Endometrium (tissue), 2 donors: Measurements from ENCODE around the gene KCNE1.
"Not testable (repeated sequence)": the region's sequence is repeated elsewhere in the genome, so short reads cannot be mapped to it uniquely, and the experiment has no call there.

ENCODE experiments used
- FAIRE-seq: peaks from 2 replicates; lab custom pipeline; 2012; peaks lifted over from hg19 to GRCh38; lab: Jason Lieb, UNC
- donor health status: control.
- donor health status: control.

KCNE1 gene

DNA sequence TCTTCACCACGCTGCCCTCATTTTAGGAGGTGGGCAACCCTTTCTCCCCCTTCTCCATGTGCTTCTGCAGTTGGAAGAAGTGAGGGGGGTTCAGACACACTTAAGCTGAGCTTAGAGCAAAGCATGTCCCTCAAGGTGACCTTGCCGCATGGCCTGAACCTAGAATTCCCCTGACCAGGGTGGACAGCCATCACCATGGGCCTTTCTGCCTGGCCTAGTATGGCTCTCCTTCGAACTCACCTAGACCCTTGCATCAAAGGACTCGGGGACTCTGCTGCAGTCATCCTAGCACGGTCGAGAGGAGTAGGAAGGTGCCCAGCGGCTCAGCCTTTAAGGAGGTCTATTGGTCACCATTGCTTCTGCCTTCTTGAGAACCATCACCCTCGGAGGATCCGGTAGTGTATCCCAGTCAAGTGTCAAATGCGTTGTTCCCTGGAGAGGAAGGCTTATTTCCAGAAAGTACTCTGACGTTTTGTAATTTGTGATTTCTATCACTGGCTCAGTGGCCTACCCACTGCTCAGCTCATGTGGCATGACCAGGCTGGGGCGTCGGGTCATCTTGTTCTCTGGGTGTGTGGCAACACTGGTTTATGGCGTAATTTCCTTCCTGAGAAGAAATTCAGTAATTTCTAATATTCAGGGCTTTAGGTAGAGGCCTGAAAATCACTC, at the start of gene KCNE1:
TSS of gene KCNE1 (minus strand) at position 424 of the 669 bp plus-strand sequence. CDS start 62,576 bp downstream, outside the sequence.
- FAIRE-seq, result no peak

DNA sequence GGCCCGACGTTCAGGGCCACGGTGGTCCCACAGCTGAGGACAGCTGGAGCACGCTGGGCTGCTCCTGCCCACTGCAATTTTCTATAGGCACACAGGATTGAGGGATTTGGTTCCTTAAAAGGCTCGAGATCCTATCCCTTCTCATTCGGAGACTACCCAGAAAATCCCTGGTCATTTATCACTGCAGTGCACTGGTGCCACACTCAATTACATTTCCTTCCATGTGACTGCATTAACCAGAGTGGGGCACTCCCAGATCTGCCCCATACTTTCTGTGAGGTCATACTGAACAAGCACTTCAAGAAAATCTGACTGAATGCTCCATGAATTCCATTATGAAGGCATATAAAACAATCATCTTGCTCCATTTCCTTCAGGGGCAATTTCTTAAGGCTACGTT, 49.8 kb upstream of the KCNE1 start:
- no peak for FAIRE-seq

DNA sequence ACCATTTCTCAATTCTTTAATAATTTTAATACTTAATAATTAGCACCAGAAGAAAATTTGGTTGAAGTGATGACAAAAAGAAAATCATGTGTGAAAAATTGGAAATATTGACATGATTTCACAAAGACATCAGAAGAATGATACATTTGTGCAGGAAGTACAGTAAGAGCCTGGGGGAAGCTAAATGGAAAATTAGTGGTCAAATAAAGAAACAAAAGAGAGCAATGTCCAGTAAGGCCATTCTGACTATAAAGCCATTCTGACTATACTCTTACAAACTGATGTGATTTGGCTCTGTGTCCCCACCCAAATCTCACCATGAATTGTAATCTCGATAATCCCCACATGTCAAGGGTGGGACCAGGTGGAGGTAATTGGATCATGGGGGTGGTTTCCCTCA, 48.6 kb upstream of the KCNE1 start:
- FAIRE-seq, result no peak

DNA sequence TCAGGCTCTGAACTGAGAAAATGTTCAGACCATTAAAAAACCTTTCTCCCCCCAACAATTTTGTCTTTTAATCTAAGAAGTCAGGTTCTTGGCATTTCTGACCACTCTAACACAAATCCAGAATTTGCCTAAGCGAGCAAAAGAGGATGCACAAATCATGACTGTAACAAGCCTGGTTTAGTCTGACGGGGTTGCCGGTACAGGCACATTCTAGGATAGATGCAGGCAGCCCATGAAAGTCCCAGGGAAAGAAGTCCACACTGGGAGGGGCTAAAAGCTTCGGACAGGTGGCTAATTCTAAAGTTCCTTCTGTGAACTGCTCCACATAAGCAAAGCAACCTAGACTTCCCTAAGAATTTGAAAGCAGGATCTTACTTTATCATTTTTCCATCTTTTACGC, 48.0 kb upstream of the KCNE1 start:
- FAIRE-seq, result no peak

DNA sequence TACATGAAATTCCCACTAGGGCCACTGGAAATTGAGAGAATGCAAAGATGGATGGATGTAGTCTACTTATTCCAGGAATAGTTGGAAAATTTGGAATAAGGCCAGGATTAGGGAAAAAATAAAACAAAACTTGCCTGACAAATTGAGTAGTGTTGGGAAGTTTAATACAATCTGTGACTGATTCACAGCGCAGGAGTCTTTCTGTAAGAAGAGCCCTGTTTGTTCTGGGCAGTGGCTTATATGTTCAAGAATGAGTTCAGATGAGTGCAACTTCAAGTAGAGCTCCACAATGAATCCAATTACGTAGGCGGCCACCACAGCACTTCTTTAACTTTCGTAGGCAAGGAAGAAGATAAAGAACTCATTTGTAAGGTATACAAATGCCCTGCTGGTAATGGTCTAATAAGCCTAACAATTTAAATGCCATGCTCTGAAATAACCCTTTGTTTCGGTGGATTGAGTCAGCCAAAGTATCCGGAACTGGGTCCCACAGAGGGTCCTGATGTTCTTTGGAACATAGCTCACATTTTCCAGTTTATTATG, 47.1 kb upstream of the KCNE1 start:
- FAIRE-seq, result no peak

DNA sequence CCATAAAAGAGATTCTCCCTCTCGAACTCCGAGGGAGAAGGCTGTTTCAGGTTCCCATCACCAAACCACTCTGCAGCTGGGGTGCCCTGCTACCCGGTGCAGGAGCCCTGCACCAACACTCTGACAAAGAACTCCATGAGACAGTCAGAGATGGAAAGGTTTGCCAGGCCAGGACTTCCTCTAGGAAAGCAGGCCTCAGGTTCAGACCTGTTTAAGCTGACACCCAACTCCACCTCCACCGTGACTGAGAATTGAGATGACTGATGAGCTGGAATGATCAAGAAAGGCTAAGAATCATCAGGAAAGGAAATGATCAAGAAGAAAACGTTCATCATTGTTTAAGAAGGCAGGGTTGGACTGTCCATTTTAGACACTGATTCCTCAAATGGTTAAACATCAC, 46.2 kb upstream of the KCNE1 start:
- FAIRE-seq, result no peak

DNA sequence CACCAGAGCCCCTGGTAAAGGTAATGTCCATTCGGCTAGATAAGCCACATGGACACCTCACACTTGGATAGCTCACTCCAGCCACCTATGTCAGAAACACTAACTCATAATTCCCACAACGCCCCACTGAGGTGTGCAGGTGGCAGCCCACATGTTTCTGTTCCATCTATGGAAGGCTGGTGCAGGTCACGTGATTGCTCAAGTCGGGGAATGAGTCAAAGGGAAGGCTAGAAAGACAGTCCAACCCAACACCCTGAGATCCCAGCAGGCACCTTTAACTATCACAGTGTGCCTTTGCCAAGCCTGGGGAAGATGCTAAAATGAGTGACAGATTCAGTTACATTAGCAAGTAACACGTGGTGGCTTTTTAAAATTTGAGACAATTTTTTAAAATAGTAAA, 45.3 kb upstream of the KCNE1 start:
- no peak for FAIRE-seq

DNA sequence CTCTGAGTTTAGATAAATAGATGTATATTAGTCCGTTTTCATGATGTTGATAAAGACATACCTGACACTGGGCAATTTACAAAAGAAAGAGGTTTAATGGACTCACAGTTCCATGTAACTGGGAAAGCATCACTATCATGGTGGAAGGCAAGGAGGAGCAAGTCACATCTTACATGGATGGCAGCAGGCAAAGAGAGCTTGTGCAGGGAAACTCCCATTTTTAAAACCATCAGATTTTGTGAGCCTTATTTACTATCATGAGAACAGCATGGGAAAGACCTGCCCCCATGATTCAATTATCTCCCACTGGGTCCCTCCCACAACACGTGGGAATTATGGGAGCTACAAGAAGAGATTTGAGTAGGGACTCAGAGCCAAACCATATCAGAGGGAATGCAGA, 42.7 kb upstream of the KCNE1 start:
- not testable (repeated sequence) for FAIRE-seq

DNA sequence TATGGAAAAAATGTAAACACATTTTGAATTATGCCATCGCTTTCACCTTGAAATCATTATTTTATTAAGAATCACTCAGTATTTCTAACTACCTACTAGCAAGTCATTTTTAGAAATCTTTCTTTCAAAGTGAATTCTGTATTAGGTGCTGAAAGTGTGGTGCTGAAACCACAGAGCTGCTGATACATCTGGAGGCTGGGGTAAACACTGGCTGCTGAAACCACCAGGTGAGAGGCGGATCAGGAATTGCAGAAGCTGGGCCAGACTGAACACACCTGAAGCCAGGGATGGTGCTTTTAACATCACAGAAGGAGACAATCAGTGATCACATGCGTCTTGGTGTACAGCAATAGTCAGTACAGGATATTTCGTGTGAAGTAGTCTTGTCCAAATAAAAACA, 42.2 kb upstream of the KCNE1 start:
- no peak for FAIRE-seq

DNA sequence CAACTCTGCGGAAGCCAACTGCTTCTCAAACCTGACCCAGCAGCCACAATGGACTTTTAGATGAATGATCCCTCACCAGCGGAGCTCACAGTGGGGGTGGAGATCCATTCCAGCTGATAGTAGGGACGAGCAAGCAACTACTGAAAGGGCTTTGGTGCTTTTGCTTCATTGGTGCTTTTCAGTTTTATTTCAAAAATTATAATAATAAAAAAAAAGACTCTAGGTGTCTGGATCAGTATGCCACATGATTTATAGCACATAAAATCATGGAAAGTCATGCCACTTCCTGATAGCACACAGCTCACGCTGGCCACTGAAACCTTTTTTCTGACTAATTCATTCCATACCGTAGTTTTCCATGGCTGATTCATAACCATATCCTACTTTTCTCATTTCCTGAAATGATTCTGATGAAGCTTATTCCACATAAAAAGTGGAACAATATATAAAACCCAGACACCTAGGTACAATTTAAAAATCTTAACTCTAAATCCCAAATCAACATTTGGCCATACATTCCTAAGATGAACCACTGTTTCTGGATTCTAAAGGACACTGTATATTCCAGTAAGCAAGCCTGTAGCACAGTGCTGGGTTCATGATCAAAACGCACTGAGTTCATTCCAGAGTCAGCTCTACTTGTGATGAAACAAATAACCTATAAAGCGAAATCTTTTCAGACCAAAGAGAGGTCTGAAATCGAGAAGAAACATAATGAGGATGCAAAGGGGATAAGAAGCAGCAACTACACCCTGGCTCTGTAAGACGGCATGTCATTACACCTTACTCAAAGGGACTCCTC, 41.3 kb upstream of the KCNE1 start:
- no peak for FAIRE-seq

DNA sequence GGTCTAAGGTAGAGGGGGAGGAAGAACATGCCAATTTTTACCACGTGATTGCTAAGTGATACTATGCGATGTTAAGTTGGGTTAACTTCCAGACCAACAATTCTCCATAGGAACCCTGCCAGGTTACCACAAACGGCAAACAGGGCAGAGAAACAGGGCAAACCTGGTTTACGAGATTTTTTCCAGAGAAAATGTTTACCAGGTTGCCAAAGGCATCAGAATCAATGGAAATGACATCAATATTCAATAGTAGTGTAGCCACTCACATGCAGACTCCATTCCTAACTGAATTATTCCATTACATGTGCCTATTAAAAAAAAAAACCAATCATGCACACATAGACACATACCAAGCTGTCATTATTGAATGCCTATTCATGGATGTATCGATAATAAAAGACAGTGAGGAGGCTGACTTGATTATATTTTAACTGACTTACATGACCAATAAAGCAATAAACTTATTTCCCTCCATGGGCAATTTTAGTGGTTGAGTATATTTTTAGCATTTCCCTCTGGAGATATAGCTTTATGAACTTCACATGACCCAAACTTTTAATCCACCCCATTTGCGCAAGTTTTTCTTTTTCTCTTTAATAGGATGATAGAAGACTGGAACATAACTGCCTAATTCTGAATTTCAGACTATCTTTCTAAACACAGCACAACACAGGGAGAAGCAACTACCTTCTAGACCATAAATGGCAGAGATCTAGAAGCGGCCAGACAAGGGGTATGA, 40.5 kb upstream of the KCNE1 start:
- no peak for FAIRE-seq

DNA sequence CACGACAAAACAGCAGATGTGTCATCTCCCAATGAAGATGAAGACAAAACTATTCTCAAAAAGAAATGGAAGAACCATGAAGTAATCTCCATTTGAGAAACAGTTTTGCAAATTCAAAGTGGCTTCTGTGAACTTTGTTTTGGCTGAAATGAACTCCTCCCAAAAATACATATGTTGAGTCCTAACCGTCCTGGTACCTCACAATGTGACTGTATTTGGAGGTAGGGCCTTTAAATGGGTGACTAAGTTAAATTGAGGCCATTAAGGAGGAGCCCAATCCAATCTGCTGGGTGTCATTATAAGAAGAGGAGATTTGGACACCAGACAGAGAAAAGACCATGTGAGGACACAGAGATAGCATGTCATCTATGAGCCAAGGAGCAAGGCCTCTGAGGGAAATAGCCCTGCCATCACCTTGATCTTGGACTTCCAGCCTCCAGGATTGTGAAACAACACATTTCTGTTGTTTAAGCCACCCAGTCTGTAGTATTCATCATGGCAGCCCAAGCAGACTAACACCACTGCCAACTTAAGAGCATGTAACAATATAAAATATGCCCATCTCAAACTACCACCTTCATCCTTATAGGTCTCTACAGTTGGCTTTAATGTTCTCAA, 38.3 kb upstream of the KCNE1 start:
- FAIRE-seq, result no peak

DNA sequence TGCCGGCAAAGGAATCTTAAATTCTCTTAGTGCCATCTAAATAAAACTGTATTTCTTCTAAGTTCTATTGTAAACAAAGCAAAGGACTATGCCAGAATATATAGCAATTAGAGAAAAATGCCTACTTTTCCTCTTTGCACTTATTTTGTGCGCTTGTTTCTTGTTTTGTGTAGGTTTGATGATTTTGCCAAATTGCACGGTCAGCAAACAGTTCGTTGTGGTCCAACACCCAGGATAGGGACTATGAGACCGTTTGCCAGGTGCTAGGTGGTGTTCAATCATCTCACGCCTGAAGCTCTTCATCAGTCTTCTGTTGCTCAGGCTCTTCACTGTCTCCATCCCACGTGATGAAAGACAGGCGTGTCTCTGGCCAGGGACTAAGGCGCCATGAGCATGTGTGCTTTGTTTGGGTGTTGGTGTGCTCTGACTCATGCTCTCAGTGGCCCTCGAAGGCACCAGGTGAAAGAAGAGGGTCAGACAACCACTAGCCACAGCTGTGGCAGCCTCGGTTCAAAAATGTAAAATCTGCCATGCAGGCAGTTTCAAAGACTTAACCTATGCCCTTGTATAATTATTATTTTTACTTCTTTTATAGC, 36.9 kb upstream of the KCNE1 start:
- FAIRE-seq, result no peak

DNA sequence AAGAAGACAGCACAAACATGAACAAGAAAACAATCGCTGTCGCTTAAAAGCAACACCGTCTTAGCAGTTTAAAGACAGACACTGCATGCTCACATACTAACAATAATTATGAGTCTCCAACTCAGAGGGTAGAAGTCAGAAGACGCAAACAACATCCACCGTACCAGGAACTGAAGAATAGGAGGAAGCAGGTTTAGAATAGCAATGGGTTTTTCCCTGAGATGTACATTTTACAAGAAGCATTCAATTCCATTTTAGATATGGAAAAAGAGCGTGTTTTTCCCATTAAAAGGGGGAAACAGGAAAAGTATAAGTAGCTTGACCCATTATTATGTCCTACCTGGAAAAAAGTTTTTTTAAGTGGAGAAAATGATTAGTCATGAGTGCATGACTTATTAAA, 34.5 kb upstream of the KCNE1 start:
- FAIRE-seq, result no peak

DNA sequence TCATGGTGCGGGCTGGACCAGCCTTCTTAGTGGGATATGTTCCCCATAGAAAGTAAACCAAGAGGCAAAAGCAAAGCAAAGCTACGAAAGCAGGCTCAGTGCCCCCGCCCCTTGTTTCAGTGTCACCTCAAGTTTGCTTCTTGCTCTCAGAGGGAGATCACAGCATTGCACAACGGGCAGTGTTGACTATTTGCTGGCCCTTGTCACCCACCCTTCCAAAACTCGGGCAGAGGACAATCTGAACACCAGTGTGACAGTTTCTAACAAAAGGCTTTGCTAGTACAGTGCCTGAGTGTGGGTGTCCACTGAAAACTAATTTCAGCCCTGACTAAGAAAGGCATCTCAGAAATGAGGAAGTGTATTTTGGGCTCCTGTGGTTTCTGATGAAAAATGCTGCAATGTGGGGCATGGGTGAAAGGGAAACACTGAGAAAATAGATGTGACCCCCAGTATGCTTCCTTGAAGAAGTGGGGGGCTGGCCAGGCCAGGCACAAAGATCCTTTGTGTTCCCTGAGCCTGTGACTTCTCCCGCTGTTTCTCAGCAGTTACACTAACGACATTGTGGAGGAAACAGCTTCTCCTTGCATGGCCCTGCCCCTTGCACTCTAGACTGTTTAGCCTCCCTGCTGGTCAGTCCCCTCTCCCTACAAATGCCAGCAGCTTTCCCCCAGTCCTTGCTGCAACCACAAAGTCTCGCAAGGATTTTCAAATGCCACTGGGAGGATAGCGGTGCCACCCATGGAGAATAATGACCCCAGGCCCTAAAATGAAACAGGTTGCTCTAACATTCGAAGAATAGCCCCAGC, 33.3 kb upstream of the KCNE1 start:
- FAIRE-seq, result no peak

DNA sequence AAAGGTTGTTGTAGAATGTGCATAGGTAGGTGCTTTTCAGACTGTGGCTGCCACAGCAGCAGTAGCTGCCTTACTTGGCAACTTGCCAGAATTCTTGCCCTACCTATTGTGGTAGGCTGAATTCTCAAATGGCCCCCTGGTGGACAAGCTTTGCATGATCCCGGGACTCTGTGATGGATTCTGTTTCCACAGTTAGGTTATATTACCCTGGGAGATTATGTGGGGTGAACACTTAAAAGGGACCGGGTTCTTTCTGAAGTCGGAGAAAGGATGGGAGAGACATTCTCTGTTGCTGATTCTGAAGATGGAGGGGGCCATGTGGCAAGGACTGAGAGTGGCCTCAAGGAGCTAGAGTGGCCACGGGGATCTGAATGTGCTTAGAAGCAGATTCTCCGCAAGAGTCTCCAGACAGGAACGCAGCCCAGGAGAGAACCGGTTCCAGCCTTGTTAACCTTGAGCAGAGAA, 32.1 kb upstream of the KCNE1 start:
- no peak for FAIRE-seq

DNA sequence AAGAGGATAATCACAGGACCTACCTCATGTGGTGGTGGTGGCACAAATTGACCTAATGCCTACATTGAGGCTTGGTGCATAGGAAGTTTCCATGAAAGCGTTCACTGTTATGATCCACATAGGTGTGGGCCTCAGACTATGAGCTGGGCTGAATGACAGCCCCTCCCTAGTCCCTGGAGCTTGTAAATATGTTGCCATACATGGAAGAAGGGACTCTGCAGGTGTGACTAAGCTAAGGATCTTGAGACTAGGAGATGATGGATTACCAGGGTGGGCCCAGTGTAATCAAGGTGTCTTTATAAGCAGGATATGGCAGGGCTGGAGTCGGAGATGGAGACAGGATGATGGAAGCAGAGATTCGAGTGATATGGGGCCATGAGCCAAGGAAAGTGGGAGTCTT, 31.0 kb upstream of the KCNE1 start:
- FAIRE-seq, result no peak

DNA sequence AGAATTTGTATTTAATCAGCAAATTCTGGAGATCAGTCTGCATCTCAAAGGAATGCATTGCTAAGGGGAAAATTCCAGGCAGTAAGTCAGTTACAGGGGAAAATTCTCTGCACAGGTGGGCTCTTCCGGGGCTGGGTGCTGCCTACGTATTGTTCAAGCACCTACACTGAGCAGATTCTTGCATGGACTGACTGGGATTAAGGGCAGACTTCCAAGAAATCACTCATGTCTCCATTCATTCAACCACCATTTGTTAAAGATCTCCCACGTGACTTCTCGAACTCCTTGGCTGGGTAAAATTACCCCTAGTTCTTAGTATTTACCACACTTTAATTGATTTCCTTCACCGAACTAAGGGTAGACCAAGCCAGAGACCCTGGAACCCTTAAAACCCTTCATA, 28.2 kb upstream of the KCNE1 start:
- FAIRE-seq, result no peak

DNA sequence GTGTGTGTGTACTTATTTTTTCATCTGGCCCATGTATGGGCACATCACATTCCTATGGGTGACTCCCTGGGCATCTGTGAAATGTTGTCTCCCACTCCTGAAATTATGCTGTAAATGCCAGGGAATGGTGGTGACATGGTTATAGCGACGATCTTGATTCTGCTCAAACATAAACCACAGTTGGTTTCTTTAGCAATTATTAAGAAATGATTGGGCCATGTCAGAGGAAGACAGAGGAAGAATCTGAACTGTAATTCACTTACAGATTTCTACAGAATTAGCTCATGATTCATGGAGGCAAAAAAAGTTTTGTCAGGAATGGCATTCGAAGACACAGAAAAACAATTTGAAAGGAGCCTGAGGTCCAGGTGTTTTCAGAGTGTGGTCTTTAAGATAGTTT, 25.8 kb upstream of the KCNE1 start:
- FAIRE-seq, result no peak

DNA sequence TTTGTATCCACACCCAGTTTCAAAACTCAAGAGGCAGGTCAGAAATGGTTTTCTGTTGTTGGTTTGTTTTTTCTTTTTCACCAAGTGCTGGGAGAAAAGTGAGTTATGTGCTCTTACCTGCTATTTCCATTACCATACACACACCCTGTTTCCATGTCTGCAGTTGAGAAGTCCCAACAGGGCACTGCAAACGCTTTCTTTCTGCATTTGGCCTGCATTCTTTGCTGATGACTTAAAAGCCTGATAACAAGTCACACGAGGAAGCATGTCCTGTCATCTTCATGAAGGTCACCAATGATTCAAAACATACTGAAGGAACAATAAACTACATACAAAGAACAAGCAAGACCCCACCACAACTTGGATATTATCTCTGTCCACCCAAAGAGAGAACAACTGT, 24.8 kb upstream of the KCNE1 start:
- FAIRE-seq, result no peak

DNA sequence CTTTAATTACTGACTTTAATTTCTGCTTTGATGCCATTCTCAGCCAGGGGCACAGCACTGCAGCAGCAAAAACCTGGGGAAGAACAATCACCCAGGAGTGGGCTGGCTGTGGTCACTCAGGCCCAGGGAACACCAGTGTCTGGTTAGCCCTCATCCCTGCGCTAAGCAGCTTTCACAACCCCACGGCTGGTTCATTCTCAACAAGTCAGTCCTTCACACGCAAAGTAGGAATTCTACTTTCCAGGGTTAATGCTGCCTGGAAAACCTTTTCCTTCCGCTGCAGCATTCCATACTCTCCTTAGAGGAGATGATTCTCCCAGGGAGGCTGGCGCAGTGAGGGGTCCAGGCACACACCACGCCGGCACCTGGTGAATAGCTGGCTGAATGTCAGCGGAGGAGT, 24.3 kb upstream of the KCNE1 start:
- no peak for FAIRE-seq
